ENCODE results near the gene TSEN15.

TSEN15 gene

DNA sequence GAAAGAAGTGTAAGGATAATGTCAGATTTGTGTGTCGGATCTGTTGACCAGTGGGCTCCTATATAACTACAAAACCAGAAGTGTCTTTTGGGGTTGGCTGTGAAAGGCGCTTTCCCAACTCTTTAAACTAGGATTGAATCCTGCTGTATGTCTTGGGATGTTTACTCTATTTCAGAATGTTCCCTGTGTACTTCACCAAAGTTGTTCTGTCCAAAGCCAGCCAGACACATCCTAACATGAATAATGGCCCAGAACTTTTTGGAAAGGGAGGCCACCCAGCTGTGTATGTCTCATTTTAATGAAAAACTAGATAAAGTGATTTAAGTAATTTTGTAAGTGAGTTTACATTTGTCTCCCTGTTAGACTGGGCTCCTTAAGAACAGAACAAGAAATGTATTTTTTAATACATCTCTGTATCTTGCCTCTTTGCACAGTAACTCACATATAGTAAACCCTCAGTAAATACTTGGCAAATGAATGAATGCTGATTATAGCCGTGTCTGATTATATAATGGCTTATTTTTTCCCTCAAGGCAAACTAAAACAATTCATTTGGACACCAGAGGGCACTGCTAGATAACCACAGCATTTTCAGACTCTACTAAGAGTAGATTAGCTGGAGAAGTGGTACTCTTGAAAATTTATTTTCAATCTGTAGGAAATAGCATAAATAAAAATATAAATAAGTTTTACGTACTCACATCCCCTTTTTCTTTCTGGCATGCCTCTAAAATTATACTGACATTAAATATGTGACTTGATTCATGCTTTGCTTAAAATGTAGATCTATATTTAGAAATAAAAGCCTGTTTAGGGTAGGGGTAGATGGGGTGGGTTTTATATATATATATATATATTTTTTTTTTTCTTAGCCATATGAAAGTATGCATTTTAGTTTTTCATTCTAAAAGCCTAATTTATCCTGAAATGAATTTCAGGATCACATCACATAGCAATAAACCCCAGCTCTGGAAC is 23.8 kb downstream of the TSEN15 start:
- peak overlapping the region in 2 of 3 experiments; percentile 58 for H3K27ac Mint-ChIP-seq
- H3K27me3 Mint-ChIP-seq (ENCODE audit: low read depth) = no peaks in the 10 kb centered on the region
- TF ChIP-seq, protein P1, sequence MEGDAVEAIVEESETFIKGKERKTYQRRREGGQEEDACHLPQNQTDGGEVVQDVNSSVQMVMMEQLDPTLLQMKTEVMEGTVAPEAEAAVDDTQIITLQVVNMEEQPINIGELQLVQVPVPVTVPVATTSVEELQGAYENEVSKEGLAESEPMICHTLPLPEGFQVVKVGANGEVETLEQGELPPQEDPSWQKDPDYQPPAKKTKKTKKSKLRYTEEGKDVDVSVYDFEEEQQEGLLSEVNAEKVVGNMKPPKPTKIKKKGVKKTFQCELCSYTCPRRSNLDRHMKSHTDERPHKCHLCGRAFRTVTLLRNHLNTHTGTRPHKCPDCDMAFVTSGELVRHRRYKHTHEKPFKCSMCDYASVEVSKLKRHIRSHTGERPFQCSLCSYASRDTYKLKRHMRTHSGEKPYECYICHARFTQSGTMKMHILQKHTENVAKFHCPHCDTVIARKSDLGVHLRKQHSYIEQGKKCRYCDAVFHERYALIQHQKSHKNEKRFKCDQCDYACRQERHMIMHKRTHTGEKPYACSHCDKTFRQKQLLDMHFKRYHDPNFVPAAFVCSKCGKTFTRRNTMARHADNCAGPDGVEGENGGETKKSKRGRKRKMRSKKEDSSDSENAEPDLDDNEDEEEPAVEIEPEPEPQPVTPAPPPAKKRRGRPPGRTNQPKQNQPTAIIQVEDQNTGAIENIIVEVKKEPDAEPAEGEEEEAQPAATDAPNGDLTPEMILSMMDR (IDR thresholded peaks at IDR 0.05; ENCODE audit: unreplicated experiment in 3 of 3) = peak; percentile 77 to 87 (median 78)
- H3K4me3 Mint-ChIP-seq = no peak overlapping the region
- H3K9me3 Mint-ChIP-seq = peaks cover 6% of the 10 kb centered on the region
- peaks cover 21% of the 10 kb centered on the region for H3K4me1 Mint-ChIP-seq
- peaks cover 36% of the 10 kb centered on the region for H3K36me3 Mint-ChIP-seq (ENCODE audit: low read depth)

DNA sequence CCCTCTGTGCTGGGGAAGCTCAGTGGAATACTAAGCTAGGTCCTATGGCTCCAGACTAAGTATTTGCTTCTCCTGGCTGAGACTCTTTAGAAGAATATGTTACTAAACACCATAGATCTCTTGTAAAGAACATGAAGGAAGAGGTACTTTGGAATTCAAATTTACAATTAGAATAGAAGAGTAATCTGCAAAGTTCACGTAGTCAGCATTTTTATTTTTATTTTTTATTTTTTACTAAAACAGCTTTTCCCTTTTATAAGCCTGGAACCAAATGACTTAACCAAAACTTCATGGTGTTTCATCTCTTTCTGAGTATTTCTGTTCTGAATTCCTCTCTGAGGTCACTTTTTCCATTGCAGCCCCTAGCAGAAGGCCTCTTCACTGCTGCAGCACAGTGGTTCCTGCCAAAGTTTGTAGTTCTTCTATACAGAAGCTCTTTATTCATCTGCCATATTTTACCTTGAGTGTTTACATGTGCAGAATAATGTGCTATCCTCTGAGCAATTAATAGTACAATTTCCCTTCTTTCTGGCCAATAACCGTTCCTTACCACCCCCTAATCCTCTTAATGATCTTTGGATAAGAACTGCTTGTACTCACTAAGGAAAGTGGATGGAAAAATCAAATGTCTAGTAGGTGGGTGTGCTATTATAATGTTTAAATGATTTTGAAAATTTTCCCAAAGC is 27.2 kb downstream of the TSEN15 start:
- Mint-ChIP-seq H3K27me3 (ENCODE audit: low read depth) (no peaks in the 10 kb centered on the region), H3K27ac (peak overlapping the region in 2 of 3 experiments; percentile 52 to 66), H3K9me3 (peaks cover 6% of the 10 kb centered on the region), H3K36me3 (ENCODE audit: low read depth) (peaks cover 19% of the 10 kb centered on the region), H3K4me1 (peaks cover 38% of the 10 kb centered on the region), H3K4me3 (no peak overlapping the region)
- TF ChIP-seq, protein P1 (IDR thresholded peaks at IDR 0.05; ENCODE audit: unreplicated experiment in 3 of 3) = no peak

DNA sequence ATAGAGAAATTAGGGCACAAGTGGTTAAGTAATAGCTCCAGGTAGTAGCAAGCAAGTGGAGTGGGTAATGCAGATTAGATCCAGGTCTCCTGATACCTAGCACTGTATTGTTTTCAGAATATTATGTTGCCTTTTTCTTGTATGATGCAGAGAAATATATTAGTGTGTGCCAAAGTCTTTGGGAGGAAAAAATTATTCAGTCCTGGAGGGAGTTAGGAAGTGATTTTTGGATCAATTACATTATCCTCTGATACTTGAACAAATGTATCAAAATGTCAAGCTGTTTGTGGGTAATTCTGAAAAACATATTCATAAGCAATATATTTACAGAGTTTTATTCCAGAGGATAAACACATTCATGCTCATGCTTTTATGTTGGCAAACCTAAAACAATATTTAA is 28.8 kb downstream of the TSEN15 start:
- Mint-ChIP-seq H3K9me3 (peaks cover 8% of the 10 kb centered on the region), H3K27ac (no peak overlapping the region), H3K36me3 (ENCODE audit: low read depth) (peaks cover 15% of the 10 kb centered on the region), H3K27me3 (ENCODE audit: low read depth) (no peaks in the 10 kb centered on the region), H3K4me3 (no peak overlapping the region), H3K4me1 (peaks cover 33% of the 10 kb centered on the region)
- TF ChIP-seq, protein P1 (IDR thresholded peaks at IDR 0.05; ENCODE audit: unreplicated experiment in 3 of 3) = no peak

DNA sequence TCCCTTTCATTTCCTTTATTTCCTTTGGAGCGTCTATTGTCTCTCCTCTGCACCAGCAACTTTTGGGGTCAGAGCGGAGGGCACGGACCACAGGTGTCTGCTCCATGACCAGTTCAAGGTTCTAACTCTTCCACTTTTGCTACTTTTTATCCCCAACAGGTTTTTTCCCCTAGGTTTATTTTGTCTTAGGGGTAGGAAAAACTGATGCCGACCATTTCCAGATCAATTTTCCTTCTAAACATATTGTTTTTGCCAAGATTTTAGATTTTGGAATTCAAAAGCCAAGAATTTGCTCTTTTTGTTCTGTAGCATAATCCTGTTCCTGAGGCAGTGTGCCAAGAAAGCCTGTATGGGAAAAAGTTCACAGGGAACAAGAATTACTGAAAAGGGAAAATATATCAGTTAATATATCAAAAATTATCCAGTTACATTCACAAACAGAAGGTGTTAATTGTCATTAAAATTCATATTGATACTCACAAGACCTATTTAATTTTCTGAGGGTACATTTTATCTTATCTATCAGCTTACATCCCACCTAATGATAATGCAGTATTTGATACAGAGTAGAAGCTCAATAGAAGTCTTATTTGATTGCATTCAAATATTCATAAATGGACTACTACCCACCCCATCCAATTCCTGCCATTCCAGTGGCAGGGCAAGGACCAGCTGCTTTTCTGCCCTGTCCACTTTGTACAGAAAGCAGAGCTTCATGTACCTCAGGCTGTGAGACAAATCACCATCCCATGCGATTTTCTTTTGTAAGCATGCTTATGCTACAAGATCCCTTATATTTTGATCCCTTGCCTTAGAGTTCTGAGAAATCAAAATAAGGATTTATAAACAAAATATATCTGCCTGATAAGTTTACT is 31.2 kb downstream of the TSEN15 start:
- TF ChIP-seq, protein P1 (IDR thresholded peaks at IDR 0.05; ENCODE audit: unreplicated experiment in 3 of 3) = no peak
- no peaks in the 10 kb centered on the region for H3K27me3 Mint-ChIP-seq (ENCODE audit: low read depth)
- peaks cover 17% of the 10 kb centered on the region for H3K36me3 Mint-ChIP-seq (ENCODE audit: low read depth)
- H3K9me3 Mint-ChIP-seq = peaks cover 5% of the 10 kb centered on the region
- H3K4me3 Mint-ChIP-seq = no peak overlapping the region
- H3K27ac Mint-ChIP-seq = peak overlapping the region in 1 of 3 experiments; percentile 35
- H3K4me1 Mint-ChIP-seq = peaks cover 30% of the 10 kb centered on the region

DNA sequence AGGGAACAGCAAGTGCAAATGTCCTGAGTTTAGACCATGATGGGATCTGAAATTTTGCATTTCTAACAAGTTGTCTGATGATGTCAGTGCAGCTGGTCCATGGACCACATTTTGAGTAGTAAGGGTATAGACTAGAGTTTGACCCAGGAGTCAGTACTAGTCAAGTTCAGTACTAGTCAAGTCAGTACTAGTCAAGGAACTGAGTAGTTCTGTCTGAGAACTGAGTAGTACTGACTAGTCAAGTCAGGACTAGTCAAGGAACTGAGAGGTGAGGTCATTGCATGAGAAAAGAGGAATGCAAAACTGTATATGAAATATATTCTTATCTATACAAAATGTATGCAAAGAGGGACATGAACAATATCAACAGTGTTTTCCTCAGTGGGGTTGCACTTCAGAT is 34.1 kb downstream of the TSEN15 start:
- no peaks in the 10 kb centered on the region for H3K27me3 Mint-ChIP-seq (ENCODE audit: low read depth)
- H3K36me3 Mint-ChIP-seq (ENCODE audit: low read depth) = peaks cover 18% of the 10 kb centered on the region
- H3K27ac Mint-ChIP-seq = no peak overlapping the region
- TF ChIP-seq, protein P1 (IDR thresholded peaks at IDR 0.05; ENCODE audit: unreplicated experiment in 3 of 3) = no peak
- peaks cover 14% of the 10 kb centered on the region for H3K4me1 Mint-ChIP-seq
- peaks cover 3% of the 10 kb centered on the region for H3K9me3 Mint-ChIP-seq
- H3K4me3 Mint-ChIP-seq = no peak overlapping the region

Measured in nephron (organoid).